Activated naive CD4-positive, alpha-beta T cell treated with anti-CD3 and anti-CD28 coated beads for 36 hours (primary cell): ENCODE data around the gene NES. TPM values are rescaled to one million over a fixed set of nuclear protein-coding genes. Genes with fewer than 3 reads are reported as not detected.

Experiments used
- CTCF ChIA-PET: fragments of 350-600 bp; sonication (Branson Sonifier 250); formaldehyde crosslinking; loops from one replicate; lab custom pipeline; 2021; ENCODE audit warnings: antibody characterized with exemption; lab: Charles Lee
- DNase-seq: peaks from one replicate; pipeline ENCODE4 v3.0.0-alpha.2; 2020
- H3K27ac Mint-ChIP-seq: one replicate; pipeline ENCODE4 v1.8.0; 2021; ENCODE audit warnings: mild to moderate bottlenecking, mixed read lengths
- H3K27me3 Mint-ChIP-seq: one replicate; pipeline ENCODE4 v1.8.0; 2021; ENCODE audit warnings: low read depth, mixed read lengths
- H3K36me3 Mint-ChIP-seq: one replicate; pipeline ENCODE4 v1.8.0; 2021; ENCODE audit warnings: low read depth, mixed read lengths
- H3K4me1 Mint-ChIP-seq: one replicate; pipeline ENCODE4 v1.8.0; 2021; ENCODE audit warnings: low read depth, mixed read lengths
- H3K4me3 Mint-ChIP-seq: one replicate; pipeline ENCODE4 v1.8.0; 2021; ENCODE audit warnings: mild to moderate bottlenecking, moderate library complexity, mixed read lengths
- H3K9me3 Mint-ChIP-seq: one replicate; pipeline ENCODE4 v1.8.0; 2021; ENCODE audit warnings: mixed read lengths
- intact Hi-C: fragments of 100-400 bp; cut with micrococcal nuclease; formaldehyde crosslinking; loops from one replicate; pipeline ENCODE4 v1.15.1; 2023
- total RNA-seq, 2 experiments: library from RNA; stranded (reverse); gene quantifications; one replicate each; pipeline ENCODE4 v1.2.3, GENCODE V29; 2021

The NES gene
- total RNA-seq, 2 experiments from 2014 or later = not detected

DNA sequence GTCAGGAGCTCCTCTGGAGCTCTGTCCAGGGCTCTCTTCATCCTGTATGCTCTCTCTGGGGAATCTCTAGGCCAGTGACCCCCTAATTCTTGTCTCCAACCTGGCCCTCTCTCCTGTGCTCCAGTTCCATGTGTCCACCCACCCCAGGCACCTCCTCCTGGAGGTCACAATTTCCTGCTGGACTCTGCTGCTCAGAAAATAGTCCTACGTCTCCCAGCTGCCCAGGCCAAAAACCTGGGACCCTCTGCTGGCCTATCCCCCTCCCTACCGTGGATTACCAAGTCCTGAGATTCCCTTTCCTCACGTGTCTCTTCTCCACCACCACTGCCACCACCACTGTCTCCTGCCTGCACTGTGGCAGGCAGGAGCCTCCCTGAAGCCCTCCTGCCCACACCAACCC lies 11.7 kb downstream of the NES start:
- no peaks in the 10 kb centered on the region for H3K9me3 Mint-ChIP-seq
- intact Hi-C loops = no loop called here
- no peak overlapping the region for H3K27ac Mint-ChIP-seq
- DNase-seq = no peak
- no peaks in the 10 kb centered on the region for H3K27me3 Mint-ChIP-seq
- peaks cover 15% of the 10 kb centered on the region for H3K4me1 Mint-ChIP-seq
- CTCF ChIA-PET = interaction anchor here (0.6 to 2.3 kb wide), 5 partner anchors 12 to 221 kb away, joined by 3 to 8 read pairs (median 3); partner anchors contain the start of genes CRABP2 and NES
- H3K36me3 Mint-ChIP-seq = no peaks in the 10 kb centered on the region
- no peak overlapping the region for H3K4me3 Mint-ChIP-seq

DNA sequence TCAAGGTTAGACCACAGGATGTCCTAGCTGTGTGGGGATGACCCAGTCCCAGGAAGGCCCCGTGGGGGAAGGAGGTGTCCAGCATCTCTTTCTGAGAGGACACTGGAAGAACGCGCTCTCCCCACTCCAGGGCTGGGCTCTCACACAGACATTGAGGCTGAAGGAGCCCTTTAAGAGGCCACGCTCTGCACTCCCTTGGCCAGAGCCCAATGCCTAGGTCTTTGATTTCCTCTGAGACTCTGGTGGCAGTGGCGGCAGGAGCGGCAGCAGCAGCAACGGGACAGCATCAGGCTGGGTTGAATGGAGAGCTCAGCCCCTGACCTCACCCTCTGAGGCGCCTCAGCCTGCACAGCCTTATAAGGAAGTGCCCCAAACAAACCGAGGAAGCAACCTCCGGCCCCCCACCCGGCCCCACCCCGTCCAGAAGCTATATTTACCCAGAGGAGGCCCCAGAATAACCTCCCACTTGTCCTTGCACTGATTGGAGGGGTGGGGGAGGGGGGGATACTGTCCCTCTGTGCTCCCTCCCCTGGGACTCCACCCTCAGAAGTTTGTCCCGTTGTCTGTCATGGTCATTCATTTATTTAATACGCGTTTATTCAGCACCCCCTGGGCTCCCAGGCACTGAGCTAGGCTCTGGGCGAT lies 12.3 kb downstream of the NES start:
- Mint-ChIP-seq H3K36me3 (no peaks in the 10 kb centered on the region), H3K27me3 (no peaks in the 10 kb centered on the region), H3K9me3 (no peaks in the 10 kb centered on the region), H3K4me3 (no peak overlapping the region), H3K4me1 (peaks cover 20% of the 10 kb centered on the region), H3K27ac (no peak overlapping the region)
- intact Hi-C loops = loop anchor here (5.0 kb wide), 1 partner anchor 208 kb away; no protein-coding TSS in a partner anchor
- CTCF ChIA-PET = interaction anchor here (1.0 to 2.3 kb wide), 4 partner anchors 12 to 41 kb away, joined by 3 to 8 read pairs (median 4); partner anchors contain the start of genes CRABP2 and NES
- no peak for DNase-seq

DNA sequence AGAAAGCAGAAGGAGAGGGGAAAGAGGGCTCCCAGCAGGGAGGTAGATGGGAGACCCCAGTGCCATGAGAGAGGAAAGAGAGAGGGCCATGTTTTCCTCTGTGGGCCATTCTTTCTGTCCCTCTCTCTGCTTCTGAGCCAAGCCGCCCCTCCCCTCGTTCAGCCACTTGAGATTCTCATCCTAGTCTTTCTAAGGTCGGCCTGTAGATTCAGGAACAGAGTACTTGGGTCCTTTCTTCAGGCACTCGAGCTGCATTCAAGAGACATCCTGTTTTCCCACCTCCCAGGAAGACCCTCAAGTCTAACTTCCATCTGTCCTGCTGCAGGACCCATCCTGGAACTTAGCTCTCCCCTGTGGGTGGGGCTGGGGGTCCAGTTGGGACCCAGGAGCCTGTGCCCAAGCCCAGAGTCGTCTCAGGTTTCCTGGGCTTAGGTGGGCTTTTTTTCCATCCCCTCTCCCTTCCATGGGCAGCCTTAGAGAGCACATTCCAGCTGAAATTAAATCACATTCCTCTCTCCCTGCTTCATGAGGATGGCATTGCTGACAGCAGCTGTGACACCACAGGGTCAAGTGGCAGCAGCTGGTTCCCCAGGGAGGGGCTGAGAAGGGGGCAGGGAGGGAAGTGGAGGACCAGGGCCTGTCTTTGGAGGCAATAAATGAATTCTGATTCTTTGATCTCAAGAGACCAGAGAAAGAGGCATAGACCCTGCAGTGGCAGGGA lies 13.0 kb downstream of the NES start:
- Mint-ChIP-seq H3K9me3 (no peaks in the 10 kb centered on the region), H3K27ac (no peak overlapping the region), H3K36me3 (no peaks in the 10 kb centered on the region), H3K4me1 (peaks cover 27% of the 10 kb centered on the region), H3K4me3 (no peak overlapping the region), H3K27me3 (no peaks in the 10 kb centered on the region)
- DNase-seq = no peak
- CTCF ChIA-PET = interaction anchor here (1.3 to 2.3 kb wide), 3 partner anchors 13 to 42 kb away, joined by 3 to 8 read pairs (median 5); partner anchors contain the start of genes CRABP2 and NES
- intact Hi-C loops = loop anchor here (5.0 kb wide), 1 partner anchor 207 kb away; no protein-coding TSS in a partner anchor

DNA sequence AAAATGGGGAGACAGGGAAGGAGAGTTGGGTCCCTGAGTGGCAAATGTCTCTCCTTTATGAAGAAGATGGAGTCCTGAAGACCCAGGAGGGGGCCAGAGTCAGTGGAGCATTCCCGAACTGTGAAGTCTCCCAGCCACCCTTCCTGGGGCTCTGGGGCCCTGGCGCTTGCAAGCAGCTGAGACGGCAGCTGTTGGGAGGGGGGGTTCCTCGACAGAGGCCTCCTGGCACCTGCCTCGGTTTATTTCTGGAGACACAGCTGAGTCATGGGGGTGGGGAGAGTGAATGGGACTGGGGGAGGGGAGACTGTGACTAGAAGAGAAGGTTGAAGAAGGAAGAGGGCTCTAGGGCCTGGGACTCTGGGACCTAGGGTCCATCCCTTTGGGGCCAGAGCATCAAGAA lies 14.0 kb downstream of the NES start:
- peak; percentile 17 for DNase-seq
- intact Hi-C loops = loop anchor here (5.0 kb wide), 1 partner anchor 206 kb away; no protein-coding TSS in a partner anchor
- H3K4me1 Mint-ChIP-seq = peaks cover 28% of the 10 kb centered on the region
- H3K27me3 Mint-ChIP-seq = no peaks in the 10 kb centered on the region
- H3K36me3 Mint-ChIP-seq = no peaks in the 10 kb centered on the region
- no peaks in the 10 kb centered on the region for H3K9me3 Mint-ChIP-seq
- no peak overlapping the region for H3K27ac Mint-ChIP-seq
- CTCF ChIA-PET = no interaction called here
- H3K4me3 Mint-ChIP-seq = no peak overlapping the region

DNA sequence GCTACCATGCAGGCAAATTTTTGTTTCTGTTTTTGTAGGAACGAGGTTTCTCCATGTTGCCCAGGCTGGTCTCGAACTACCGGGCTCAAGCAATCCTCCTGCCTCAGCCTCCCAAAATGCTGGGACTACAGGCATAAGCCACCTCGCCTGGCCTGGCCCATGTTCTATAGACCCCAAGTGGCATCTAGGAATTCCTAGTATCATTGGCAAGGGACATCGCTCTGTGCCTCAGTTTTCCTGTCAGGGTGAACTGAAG lies 14.5 kb downstream of the NES start:
- Mint-ChIP-seq H3K4me1 (peaks cover 32% of the 10 kb centered on the region), H3K4me3 (no peak overlapping the region), H3K36me3 (no peaks in the 10 kb centered on the region), H3K9me3 (no peaks in the 10 kb centered on the region), H3K27ac (no peak overlapping the region), H3K27me3 (peaks cover 4% of the 10 kb centered on the region)
- CTCF ChIA-PET = interaction anchor here (1.0 kb wide), 1 partner anchor 21 kb away, joined by 3 read pairs; no protein-coding TSS in a partner anchor
- DNase-seq = no peak
- intact Hi-C loops = loop anchor here (5.0 kb wide), 1 partner anchor 205 kb away; no protein-coding TSS in a partner anchor

DNA sequence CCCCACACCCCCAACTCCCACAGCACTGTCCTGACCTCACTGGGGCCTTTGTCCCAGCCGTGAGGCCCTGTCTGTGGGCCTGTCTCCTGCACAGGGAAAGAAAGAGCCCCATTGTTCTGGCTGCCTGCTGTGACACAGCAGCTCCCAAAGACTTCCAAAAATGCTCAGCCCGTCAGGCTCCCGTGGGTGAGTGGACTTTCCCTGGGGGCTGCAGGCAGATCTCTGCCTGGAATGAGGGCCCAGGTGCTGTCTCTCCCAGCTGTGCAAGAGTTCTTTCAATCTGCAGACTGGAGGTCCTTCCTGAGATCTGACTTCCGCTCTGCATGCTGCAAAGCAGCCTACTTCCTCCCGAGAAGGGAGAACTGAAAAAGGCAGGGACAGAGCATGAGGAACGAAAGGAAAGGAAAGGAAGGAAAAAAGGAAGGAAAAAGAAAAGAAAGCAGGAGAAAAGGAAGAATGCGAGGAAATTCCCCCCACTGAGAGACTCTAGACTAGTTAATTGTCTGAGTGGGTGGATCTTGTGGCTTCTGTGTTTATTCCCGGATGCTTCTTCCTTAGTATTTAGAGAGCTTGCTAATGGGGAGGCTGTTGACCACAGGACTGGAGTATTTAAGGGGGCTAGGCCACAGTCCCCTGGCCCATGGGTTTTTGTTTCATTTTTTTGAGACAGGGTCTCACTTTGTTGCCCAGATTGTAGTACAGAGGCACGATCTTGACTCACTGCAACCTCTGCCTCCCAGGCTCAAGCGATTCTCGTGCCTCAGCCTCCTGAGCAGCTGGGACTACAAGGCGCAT lies 15.0 kb downstream of the NES start:
- no peak for DNase-seq
- H3K9me3 Mint-ChIP-seq = no peaks in the 10 kb centered on the region
- no peaks in the 10 kb centered on the region for H3K36me3 Mint-ChIP-seq
- H3K4me1 Mint-ChIP-seq = peaks cover 38% of the 10 kb centered on the region
- CTCF ChIA-PET = interaction anchor here (0.8 to 8.4 kb wide), 9 partner anchors 10 to 276 kb away, joined by 3 to 168 read pairs (median 9); partner anchors contain the start of gene HAPLN2
- intact Hi-C loops = loop anchor here (5.0 kb wide), 1 partner anchor 205 kb away; no protein-coding TSS in a partner anchor
- no peak overlapping the region for H3K27ac Mint-ChIP-seq
- H3K4me3 Mint-ChIP-seq = no peak overlapping the region
- H3K27me3 Mint-ChIP-seq = peaks cover 9% of the 10 kb centered on the region

DNA sequence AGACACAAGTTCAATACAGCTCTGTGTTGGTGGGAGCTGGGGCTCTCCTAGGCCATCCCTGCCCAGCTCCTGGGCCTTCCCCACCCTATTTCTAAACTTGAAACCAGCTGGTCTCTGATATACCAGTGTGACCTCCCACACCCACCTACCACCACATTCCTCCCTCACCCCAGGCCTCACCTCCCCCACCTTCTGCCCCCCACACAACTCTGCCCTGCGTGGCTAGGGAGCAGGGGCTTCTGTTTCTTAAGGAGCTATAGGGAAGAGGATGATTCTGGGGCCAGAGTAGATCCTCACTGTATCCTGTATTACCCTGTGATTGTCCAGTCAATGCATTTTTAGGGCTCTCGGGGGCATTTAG lies 16.5 kb downstream of the NES start:
- intact Hi-C loops = loop anchor here (1.0 to 5.0 kb wide), 5 partner anchors 18 to 230 kb away; no protein-coding TSS in a partner anchor
- H3K27ac Mint-ChIP-seq = peak overlapping the region; percentile 65
- peaks cover 24% of the 10 kb centered on the region for H3K27me3 Mint-ChIP-seq
- no peaks in the 10 kb centered on the region for H3K9me3 Mint-ChIP-seq
- CTCF ChIA-PET = interaction anchor here (0.5 to 8.4 kb wide), 26 partner anchors 8 to 309 kb away, joined by 3 to 168 read pairs (median 4); partner anchors contain the start of genes BCAN, CRABP2, HAPLN2 and NAXE
- peaks cover 46% of the 10 kb centered on the region for H3K4me1 Mint-ChIP-seq
- DNase-seq = no peak
- no peaks in the 10 kb centered on the region for H3K36me3 Mint-ChIP-seq
- peak overlapping the region; percentile 83 for H3K4me3 Mint-ChIP-seq

DNA sequence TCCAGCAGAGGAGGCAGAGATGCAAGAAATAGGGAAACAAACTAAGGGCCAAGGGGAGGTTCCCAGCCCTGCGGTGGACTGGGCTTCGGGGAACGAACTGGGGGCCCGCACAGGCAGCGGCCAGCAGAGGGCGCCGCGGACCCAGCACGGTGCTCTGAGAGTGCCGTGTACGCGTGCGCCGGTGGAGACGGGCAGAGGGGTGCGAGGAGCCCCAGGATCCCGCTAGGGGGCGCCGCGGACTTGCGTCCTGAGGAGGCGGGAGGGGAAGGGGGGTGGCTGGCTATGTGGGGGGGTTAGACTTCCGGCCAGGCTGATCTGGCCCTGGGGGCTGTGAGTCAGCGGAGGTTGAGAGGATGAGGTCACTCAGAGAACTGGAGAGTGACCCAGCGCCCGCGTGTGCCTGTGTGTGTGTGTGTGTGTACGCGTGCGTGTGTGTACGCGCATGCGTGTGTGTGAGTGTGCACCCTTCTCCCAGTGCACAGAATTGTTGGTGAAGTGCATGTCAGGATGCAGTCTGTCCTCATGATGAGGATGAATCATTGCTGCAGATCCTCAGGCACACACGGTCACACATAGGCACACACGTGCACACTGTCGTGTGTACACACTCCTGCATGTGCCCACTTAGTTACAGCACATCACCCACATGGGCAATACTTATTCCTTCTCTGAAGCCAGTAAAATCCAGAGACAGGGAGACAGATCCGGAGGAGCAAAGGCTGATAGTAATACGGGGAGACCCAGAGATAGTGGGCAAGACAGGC lies 17.0 kb downstream of the NES start:
- CTCF ChIA-PET = interaction anchor here (0.7 to 8.4 kb wide), 37 partner anchors 8 to 310 kb away, joined by 3 to 168 read pairs (median 6); partner anchors contain the start of genes BCAN, CRABP2, HAPLN2 and IQGAP3
- peaks cover 46% of the 10 kb centered on the region for H3K4me1 Mint-ChIP-seq

DNA sequence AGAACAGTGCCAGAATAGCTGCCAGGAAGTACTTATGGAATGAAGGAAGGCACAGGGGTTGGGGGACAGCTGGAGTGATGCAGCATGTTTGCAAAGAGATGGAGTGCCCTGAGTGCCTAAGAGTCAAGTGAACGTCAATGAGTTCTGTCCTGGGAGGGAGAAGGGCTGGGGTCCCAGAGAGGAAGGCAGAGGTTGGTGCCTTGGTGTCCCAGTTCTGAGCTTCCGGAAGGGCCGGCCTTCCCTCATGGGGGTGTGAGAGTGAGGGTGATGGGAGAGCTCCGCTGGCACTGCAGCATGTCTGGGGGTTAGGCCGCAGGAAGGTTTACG lies 17.6 kb downstream of the NES start:
- Mint-ChIP-seq H3K27ac (no peak overlapping the region), H3K4me3 (peak overlapping the region; percentile 83), H3K4me1 (peaks cover 46% of the 10 kb centered on the region), H3K9me3 (no peaks in the 10 kb centered on the region), H3K36me3 (no peaks in the 10 kb centered on the region), H3K27me3 (peaks cover 33% of the 10 kb centered on the region)
- DNase-seq = no peak
- intact Hi-C loops = no loop called here
- CTCF ChIA-PET = interaction anchor here (0.6 to 8.4 kb wide), 25 partner anchors 9 to 274 kb away, joined by 3 to 168 read pairs (median 8); partner anchors contain the start of genes BCAN, CRABP2, HAPLN2 and IQGAP3

More for the DNA sequence above, 17.0 kb downstream of the NES start:
- Mint-ChIP-seq H3K27me3 (peaks cover 29% of the 10 kb centered on the region), H3K27ac (peak overlapping the region; percentile 19), H3K9me3 (no peaks in the 10 kb centered on the region), H3K36me3 (no peaks in the 10 kb centered on the region), H3K4me3 (peak overlapping the region; percentile 83)
- intact Hi-C loops = loop anchor here (1.0 to 5.0 kb wide), 5 partner anchors 18 to 230 kb away; no protein-coding TSS in a partner anchor
- peak; percentile 96 for DNase-seq

DNA sequence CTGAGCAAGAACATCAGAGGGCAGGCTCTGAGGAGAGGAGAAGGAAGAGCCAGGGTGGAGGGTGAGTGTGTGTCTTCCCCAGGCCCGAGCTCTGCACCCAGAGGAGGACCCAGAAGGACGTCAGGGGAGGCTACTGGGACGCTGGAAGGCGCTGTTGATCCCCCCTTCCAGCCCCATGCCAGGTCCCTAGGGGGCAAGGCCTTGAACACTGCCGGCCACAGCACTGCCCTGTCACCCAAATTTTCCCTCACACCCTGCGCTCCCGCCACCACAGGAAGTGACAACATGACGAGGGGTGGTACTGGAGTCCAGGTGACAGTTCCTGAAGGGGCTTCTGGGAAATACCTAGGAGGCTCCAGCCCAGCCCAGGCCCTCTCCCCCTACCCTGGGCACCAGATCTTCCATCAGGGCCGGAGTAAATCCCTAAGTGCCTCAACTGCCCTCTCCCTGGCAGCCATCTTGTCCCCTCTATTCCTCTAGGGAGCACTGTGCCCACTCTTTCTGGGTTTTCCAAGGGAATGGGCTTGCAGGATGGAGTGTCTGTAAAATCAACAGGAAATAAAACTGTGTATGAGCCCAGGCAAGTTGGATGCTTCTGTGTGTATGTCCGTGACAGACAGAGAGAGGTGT lies 18.1 kb downstream of the NES start:
- H3K36me3 Mint-ChIP-seq = no peaks in the 10 kb centered on the region
- H3K4me1 Mint-ChIP-seq = peaks cover 46% of the 10 kb centered on the region
- H3K4me3 Mint-ChIP-seq = peak overlapping the region; percentile 83
- H3K9me3 Mint-ChIP-seq = no peaks in the 10 kb centered on the region
- CTCF ChIA-PET = interaction anchor here (0.6 to 8.4 kb wide), 28 partner anchors 9 to 230 kb away, joined by 3 to 168 read pairs (median 8); partner anchors contain the start of genes BCAN, CRABP2, HAPLN2 and IQGAP3
- H3K27me3 Mint-ChIP-seq = peaks cover 38% of the 10 kb centered on the region
- DNase-seq = no peak
- H3K27ac Mint-ChIP-seq = no peak overlapping the region
- intact Hi-C loops = no loop called here

DNA sequence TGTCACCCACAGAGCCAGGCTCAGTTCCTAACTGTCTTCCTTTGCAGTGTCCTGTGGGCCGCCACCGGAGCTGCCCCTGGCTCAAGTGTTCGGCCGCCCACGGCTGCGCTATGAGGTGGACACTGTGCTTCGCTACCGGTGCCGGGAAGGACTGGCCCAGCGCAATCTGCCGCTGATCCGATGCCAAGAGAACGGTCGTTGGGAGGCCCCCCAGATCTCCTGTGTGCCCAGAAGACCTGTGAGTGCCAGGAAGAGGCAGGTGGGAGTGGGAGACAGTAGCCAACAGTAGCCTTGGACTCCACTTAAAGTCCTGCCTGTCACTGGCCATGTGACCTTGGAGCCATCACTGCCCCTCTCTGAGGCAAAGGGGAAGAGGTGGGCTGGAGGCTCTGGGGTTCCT lies 18.7 kb downstream of the NES start:
- peaks cover 46% of the 10 kb centered on the region for H3K4me1 Mint-ChIP-seq
- intact Hi-C loops = no loop called here
- no peak for DNase-seq
- no peak overlapping the region for H3K4me3 Mint-ChIP-seq
- peaks cover 44% of the 10 kb centered on the region for H3K27me3 Mint-ChIP-seq
- no peaks in the 10 kb centered on the region for H3K36me3 Mint-ChIP-seq
- CTCF ChIA-PET = interaction anchor here (0.9 to 8.4 kb wide), 16 partner anchors 10 to 224 kb away, joined by 3 to 168 read pairs (median 9); partner anchors contain the start of genes BCAN, CRABP2, HAPLN2 and ISG20L2
- H3K9me3 Mint-ChIP-seq = no peaks in the 10 kb centered on the region
- H3K27ac Mint-ChIP-seq = no peak overlapping the region
